ENCODE measurements around the gene NUP43.
"Not testable (repeated sequence)": the region's sequence is repeated elsewhere in the genome, so short reads cannot be mapped to it uniquely, and the experiment has no call there.

The NUP43 gene

DNA sequence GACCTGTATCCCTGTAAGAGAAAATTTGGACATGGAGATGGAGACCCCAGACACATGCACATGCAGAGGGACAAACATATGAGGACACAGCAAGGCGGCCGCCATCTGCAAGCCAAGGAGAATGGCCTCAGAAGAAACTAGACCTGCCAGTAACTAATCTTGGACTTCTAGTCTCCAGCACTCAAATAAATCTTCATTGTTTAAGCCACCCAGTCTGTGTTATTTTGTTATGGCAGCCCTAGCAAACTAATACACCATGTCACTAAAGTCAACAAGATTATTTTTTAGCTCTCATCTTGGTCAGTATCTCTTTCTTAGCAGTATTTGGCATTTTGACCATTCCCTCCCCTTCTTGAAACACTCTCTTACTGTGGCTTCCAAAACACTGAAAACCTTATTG, 55.1 kb downstream of the NUP43 start:
- no peak for DNase-seq (ENCODE audit: low read depth)

DNA sequence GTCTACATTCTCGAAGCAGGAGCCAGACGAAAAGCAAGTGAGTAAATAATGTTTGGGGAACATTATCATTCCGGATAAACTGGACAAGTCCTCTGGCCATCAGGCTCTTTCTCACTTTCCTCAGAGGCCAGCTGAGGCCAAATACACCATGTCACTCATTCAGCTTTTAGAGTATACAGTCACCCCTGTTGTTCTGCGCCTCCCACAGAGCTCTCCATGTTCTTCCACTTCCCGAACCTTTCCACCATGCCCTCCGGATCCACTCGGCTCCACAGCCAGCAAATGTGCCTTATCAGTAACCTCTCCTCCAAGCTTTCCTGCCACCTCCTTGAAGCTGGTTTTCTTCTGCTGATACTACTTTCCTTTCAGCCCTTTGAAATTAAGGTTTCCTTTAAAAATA, 60.1 kb downstream of the NUP43 start:
- DNase-seq (ENCODE audit: low read depth), result no peak

DNA sequence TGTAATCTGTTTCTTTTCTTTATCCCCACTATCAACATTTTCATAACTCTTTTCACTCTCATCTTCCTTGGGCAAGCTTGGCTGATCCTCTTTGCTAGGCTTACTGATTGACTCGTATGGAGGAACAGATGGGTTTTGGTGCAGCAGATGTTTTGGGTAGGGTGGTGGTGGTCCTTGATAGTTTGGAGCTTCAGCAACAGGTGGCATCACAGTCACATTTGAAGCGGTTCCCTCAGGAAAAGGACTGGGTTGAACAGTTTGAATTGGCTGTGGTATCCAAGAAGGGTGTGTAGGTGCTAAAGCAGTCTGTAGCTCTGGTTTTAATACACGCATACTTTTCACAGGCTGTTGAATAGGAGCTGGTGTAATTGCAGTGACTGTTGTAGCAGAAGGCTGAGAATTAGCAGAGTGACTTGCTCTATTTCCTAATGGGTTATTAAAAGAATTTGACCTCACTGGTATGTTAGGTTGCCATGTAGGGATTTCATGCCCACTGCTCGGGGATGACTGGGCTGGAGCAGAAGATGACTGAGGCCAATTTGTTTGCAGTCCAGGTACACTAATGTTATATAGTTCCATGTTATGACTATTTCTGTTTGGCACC, 63.0 kb downstream of the NUP43 start:
- no peak for DNase-seq (ENCODE audit: low read depth)

DNA sequence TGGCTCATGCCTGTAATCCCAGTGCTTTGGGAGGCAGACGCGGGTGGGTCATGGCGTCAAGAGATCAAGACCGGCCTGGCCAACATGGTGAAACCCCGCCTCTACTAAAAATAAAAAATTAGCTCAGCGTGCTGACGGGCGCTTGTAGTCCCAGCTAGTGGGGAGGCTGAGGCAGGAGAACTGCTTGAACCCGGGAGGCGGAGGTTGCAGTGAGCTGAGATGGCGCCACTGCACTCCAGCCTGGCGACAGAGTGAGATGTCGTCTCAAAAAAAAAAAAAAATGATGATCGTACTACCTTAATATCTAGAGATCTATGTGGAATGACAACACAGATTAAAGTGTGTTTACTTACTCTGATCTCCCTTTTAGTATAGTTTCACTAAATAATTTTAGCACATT, 64.5 kb downstream of the NUP43 start:
- not testable (repeated sequence) for DNase-seq (ENCODE audit: low read depth)

DNA sequence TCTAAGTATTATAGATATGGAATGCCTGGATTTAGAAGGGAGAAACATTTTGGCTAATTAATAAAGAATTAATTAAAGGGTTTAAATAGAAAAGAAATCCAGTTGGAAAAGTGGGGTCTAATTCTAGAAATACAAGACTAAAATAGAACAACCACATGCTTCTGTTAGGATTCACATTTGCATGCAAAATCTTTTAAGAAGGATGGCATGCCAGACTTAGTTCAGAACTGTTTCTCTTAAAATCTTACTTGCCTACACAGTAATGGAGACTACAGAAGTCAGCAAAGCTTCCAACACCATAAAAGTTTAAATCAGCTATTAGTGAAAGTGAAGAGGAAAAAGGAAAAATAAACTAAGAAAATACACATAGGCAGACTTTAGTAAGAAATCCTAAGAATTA, 65.1 kb downstream of the NUP43 start:
- DNase-seq (ENCODE audit: low read depth), result no peak

DNA sequence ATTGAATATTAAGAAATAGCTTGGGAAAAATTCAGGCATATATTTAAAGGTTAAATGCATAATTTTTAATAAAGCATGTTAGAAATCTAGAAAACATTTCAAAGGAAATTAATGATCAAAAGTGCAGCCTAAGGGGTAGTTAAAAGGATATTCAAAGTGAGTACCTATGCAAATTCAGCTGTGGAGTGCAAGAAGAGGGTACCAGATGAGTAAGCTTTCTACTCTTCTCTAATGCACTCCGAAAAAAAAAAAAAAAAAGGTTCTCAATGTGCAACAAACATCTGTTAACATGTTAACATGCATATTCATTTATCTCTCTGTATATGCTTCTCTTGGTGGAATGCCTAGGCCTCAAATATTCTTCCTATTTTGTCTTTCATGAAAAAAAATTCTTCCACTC, 65.8 kb downstream of the NUP43 start:
- no peak for DNase-seq (ENCODE audit: low read depth)

All from HS-27A (cell line).